ENCODE results near the gene OSTM1. TPM values are rescaled to one million over a fixed set of nuclear protein-coding genes. Genes with fewer than 3 reads are reported as not detected.

OSTM1 gene
- total and polyA plus RNA-seq, 2 of the 13 experiments (the other 11 are each of a cell fraction or from before 2014, with no cell fraction given) = 8.7 to 20.5 TPM

DNA sequence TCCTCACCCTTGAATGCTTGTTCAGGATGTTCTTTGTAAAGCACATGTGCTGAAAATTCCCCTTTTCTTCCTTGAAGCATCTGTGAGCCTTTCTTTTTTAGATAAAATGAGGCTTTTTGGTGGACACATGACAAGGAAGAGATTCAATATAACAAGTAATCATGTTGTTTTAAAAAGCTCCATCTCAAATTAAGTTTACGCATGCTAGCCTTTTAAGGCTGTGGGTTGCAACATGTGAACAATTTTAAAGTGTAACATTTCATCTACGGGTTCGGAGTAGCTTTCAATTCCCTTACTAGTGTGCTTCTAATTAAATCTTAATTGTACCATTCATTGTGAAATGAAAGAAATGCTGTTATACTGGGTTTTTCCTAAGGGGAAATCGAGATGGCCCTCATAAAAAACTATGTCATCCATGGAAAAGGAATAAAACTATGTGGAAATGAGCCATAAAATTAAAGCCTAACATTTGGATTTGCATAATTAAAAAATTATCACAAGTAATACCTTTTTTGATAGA lies 19.3 kb upstream of the OSTM1 start:
- ChIA-PET CTCF (ENCODE audit: low intra/inter-chr PET ratio, low total read pairs) (no interaction called here), POLR2A (no interaction called here)
- no TSS peak for BruUV-seq (replicated peaks)
- 74% methylated on average over 4 of the region's 4 CpGs for WGBS (ENCODE audit: low lambda C conversion rate)
- H4K20me1 ChIP-seq (ENCODE audit: insufficient read depth, low read length) = no peaks in the 10 kb centered on the region
- no peak overlapping the region for H3K27ac ChIP-seq (ENCODE audit: extremely low read length, insufficient read depth, low read length)
- in situ Hi-C loops (cut with HindIII; ENCODE audit: extremely low pct_ligation_motif_present, low pct_unique_long_range_greater_than_20kb) = no loop called here
- no peaks in the 10 kb centered on the region for H3K36me3 ChIP-seq (replicated peaks in 1 of 2; ENCODE audit: control insufficient read depth in 1 of 2, insufficient read depth in 2 of 2, low read length in 2 of 2)
- ATAC-seq = no peak
- no peak overlapping the region for H2AFZ ChIP-seq (ENCODE audit: low read length)
- FAIRE-seq = no peak
- intact Hi-C loops (cut with micrococcal nuclease; ENCODE audit: unreplicated experiment) = no loop called here
- H3K4me2 ChIP-seq (ENCODE audit: low read depth, low read length) = no peak overlapping the region
- H3K4me1 ChIP-seq (ENCODE audit: insufficient read depth, low read length) = no peaks in the 10 kb centered on the region
- H3K9ac ChIP-seq (ENCODE audit: insufficient read depth, low read depth, low read length) = no peak overlapping the region
- H3K4me3 ChIP-seq (replicated peaks in 1 of 3; ENCODE audit: insufficient read depth in 1 of 3, low read depth in 2 of 3, low read length in 3 of 3) = no peak overlapping the region
- DNase-seq (ENCODE audit: low spot score) = no peak
- no peaks in the 10 kb centered on the region for H3K9me3 ChIP-seq (ENCODE audit: low read length)
- H3K27me3 ChIP-seq (ENCODE audit: control insufficient read depth in 1 of 2, insufficient read depth in 2 of 2, low read length in 2 of 2) = 0 out of 5 replicates have a peak, but pooled peaks cover 0 to 2% of the 10 kb centered on the region in 2 experiments
- H3K79me2 ChIP-seq (ENCODE audit: insufficient read depth, low read length) = no peaks in the 10 kb centered on the region
- TF ChIP-seq, protein P1, sequence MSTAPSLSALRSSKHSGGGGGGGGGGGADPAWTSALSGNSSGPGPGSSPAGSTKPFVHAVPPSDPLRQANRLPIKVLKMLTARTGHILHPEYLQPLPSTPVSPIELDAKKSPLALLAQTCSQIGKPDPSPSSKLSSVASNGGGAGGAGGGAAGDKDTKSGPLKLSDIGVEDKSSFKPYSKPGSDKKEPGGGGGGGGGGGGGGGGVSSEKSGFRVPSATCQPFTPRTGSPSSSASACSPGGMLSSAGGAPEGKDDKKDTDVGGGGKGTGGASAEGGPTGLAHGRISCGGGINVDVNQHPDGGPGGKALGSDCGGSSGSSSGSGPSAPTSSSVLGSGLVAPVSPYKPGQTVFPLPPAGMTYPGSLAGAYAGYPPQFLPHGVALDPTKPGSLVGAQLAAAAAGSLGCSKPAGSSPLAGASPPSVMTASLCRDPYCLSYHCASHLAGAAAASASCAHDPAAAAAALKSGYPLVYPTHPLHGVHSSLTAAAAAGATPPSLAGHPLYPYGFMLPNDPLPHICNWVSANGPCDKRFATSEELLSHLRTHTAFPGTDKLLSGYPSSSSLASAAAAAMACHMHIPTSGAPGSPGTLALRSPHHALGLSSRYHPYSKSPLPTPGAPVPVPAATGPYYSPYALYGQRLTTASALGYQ (CRISPR knock-in tag; IDR thresholded peaks at IDR 0.05) = no peak
- TF ChIP-seq ZNF329 (CRISPR knock-in tag; IDR thresholded peaks at IDR 0.05; ENCODE audit: low read depth) (no peak), ZNF792 (CRISPR knock-in tag; IDR thresholded peaks at IDR 0.05) (no peak), FOXP1 (IDR thresholded peaks at IDR 0.05) (no peak), FOXP1 (CRISPR knock-in tag; IDR thresholded peaks at IDR 0.05) (no peak), ZNF451 (CRISPR knock-in tag; IDR thresholded peaks at IDR 0.05) (no peak), MAFK (conservative IDR thresholded peaks at IDR 0.05 in 1 of 2, IDR thresholded peaks at IDR 0.05 in 1 of 2; ENCODE audit: low read length in 2 of 2) (no peak)
- TF ChIP-seq, protein P2, sequence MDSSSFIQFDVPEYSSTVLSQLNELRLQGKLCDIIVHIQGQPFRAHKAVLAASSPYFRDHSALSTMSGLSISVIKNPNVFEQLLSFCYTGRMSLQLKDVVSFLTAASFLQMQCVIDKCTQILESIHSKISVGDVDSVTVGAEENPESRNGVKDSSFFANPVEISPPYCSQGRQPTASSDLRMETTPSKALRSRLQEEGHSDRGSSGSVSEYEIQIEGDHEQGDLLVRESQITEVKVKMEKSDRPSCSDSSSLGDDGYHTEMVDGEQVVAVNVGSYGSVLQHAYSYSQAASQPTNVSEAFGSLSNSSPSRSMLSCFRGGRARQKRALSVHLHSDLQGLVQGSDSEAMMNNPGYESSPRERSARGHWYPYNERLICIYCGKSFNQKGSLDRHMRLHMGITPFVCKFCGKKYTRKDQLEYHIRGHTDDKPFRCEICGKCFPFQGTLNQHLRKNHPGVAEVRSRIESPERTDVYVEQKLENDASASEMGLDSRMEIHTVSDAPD (CRISPR knock-in tag; IDR thresholded peaks at IDR 0.05) = no peak
- TF ChIP-seq, protein P3, sequence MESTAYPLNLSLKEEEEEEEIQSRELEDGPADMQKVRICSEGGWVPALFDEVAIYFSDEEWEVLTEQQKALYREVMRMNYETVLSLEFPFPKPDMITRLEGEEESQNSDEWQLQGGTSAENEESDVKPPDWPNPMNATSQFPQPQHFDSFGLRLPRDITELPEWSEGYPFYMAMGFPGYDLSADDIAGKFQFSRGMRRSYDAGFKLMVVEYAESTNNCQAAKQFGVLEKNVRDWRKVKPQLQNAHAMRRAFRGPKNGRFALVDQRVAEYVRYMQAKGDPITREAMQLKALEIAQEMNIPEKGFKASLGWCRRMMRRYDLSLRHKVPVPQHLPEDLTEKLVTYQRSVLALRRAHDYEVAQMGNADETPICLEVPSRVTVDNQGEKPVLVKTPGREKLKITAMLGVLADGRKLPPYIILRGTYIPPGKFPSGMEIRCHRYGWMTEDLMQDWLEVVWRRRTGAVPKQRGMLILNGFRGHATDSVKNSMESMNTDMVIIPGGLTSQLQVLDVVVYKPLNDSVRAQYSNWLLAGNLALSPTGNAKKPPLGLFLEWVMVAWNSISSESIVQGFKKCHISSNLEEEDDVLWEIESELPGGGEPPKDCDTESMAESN (CRISPR knock-in tag; conservative IDR thresholded peaks at IDR 0.05) = no peak
- TF ChIP-seq, protein P4, sequence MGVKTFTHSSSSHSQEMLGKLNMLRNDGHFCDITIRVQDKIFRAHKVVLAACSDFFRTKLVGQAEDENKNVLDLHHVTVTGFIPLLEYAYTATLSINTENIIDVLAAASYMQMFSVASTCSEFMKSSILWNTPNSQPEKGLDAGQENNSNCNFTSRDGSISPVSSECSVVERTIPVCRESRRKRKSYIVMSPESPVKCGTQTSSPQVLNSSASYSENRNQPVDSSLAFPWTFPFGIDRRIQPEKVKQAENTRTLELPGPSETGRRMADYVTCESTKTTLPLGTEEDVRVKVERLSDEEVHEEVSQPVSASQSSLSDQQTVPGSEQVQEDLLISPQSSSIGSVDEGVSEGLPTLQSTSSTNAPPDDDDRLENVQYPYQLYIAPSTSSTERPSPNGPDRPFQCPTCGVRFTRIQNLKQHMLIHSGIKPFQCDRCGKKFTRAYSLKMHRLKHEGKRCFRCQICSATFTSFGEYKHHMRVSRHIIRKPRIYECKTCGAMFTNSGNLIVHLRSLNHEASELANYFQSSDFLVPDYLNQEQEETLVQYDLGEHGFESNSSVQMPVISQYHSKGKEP (CRISPR knock-in tag; IDR thresholded peaks at IDR 0.05) = no peak
- TF ChIP-seq, protein P5, sequence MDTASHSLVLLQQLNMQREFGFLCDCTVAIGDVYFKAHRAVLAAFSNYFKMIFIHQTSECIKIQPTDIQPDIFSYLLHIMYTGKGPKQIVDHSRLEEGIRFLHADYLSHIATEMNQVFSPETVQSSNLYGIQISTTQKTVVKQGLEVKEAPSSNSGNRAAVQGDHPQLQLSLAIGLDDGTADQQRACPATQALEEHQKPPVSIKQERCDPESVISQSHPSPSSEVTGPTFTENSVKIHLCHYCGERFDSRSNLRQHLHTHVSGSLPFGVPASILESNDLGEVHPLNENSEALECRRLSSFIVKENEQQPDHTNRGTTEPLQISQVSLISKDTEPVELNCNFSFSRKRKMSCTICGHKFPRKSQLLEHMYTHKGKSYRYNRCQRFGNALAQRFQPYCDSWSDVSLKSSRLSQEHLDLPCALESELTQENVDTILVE (CRISPR knock-in tag; IDR thresholded peaks at IDR 0.05) = no peak
- TF ChIP-seq, protein P6, sequence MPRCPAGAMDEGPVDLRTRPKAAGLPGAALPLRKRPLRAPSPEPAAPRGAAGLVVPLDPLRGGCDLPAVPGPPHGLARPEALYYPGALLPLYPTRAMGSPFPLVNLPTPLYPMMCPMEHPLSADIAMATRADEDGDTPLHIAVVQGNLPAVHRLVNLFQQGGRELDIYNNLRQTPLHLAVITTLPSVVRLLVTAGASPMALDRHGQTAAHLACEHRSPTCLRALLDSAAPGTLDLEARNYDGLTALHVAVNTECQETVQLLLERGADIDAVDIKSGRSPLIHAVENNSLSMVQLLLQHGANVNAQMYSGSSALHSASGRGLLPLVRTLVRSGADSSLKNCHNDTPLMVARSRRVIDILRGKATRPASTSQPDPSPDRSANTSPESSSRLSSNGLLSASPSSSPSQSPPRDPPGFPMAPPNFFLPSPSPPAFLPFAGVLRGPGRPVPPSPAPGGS (CRISPR knock-in tag; IDR thresholded peaks at IDR 0.05) = no peak
